ENCODE measurements around the gene CLEC3B.

The CLEC3B gene

GRCh38 chr3:45007091-45007490 lies 19.0 kb upstream of the CLEC3B start:
- no peak for DNase-seq

- DNase-seq: no peak
Measured at GRCh38 chr3:45008117-45008516, 18.0 kb upstream of the CLEC3B start.

- DNase-seq: no peak
Measured at GRCh38 chr3:45009868-45010267, 16.2 kb upstream of the CLEC3B start.

- DNase-seq: peak; percentile 31
Measured at GRCh38 chr3:45010811-45011333, 15.2 kb upstream of the CLEC3B start.

- peak; percentile 67 for DNase-seq
Measured at GRCh38 chr3:45011756-45012508, 14.2 kb upstream of the CLEC3B start.

GRCh38 chr3:45012577-45012976 lies 13.5 kb upstream of the CLEC3B start:
- no peak for DNase-seq

GRCh38 chr3:45016916-45017315 lies 9.2 kb upstream of the CLEC3B start:
- no peak for DNase-seq

- no peak for DNase-seq
Measured at GRCh38 chr3:45017821-45018220, 8.3 kb upstream of the CLEC3B start.

- no peak for DNase-seq
Measured at GRCh38 chr3:45020534-45020933, 5.6 kb upstream of the CLEC3B start.

GRCh38 chr3:45021524-45022297 lies 4.4 kb upstream of the CLEC3B start:
- DNase-seq: peak; percentile 35

- DNase-seq: no peak
Measured at GRCh38 chr3:45023675-45024074, 2.4 kb upstream of the CLEC3B start.

GRCh38 chr3:45024542-45025255 lies 1.4 kb upstream of the CLEC3B start:
- no peak for DNase-seq

GRCh38 chr3:45026957-45027356 lies 854 bp downstream of the CLEC3B start:
- DNase-seq: peak; percentile 39

GRCh38 chr3:45027441-45027840 lies 1.3 kb downstream of the CLEC3B start:
- no peak for DNase-seq

- no peak for DNase-seq
Measured at GRCh38 chr3:45029216-45029615, 3.1 kb downstream of the CLEC3B start.

GRCh38 chr3:45029661-45030060 lies 3.6 kb downstream of the CLEC3B start:
- DNase-seq: no peak

GRCh38 chr3:45031531-45031930 lies 5.4 kb downstream of the CLEC3B start:
- DNase-seq: no peak

- DNase-seq: no peak
Measured at GRCh38 chr3:45032113-45032512, 6.0 kb downstream of the CLEC3B start.

GRCh38 chr3:45033791-45034190 lies 7.7 kb downstream of the CLEC3B start:
- DNase-seq: no peak

- DNase-seq: no peak
Measured at GRCh38 chr3:45034612-45035252, 8.6 kb downstream of the CLEC3B start.

GRCh38 chr3:45035441-45036301 lies 9.6 kb downstream of the CLEC3B start:
- DNase-seq: peak; percentile 75

All from eye (tissue), 1 donor.